Activated naive CD4-positive, alpha-beta T cell treated with anti-CD3 and anti-CD28 coated beads, Interleukin-2, amount 50 U/mL, for 72 hours (primary cell): ENCODE data around the gene TMEM37. TPM values are rescaled to one million over a fixed set of nuclear protein-coding genes. Genes with fewer than 3 reads are reported as not detected.
"Not testable (repeated sequence)": the region's sequence is repeated elsewhere in the genome, so short reads cannot be mapped to it uniquely, and the experiment has no call there.

Source experiments
- ATAC-seq, 2 donors: fragments of 150-1000 bp; cut with Tn5 transposase; 2 replicates each; pipeline ENCODE4 v1.10.0; 2021; ENCODE audit warnings: mild to moderate bottlenecking in 2 of 2, moderate library complexity in 2 of 2
- DNase-seq, 2 donors: peaks; one replicate each; pipeline ENCODE4 v3.0.0; 2021 to 2022; ENCODE audit warnings: low spot score in 2 of 2
- H3K27ac Mint-ChIP-seq, 2 donors: one replicate each; pipeline ENCODE4 v1.8.0; 2022; ENCODE audit warnings: mild to moderate bottlenecking in 2 of 2, mixed read lengths in 2 of 2
- H3K36me3 Mint-ChIP-seq, 2 donors: one replicate each; pipeline ENCODE4 v1.8.0; 2022; ENCODE audit warnings: mixed read lengths in 2 of 2
- H3K9me3 Mint-ChIP-seq, 2 donors: one replicate each; pipeline ENCODE4 v1.8.0; 2022; ENCODE audit warnings: mixed read lengths in 2 of 2
- total RNA-seq, 2 donors: library from RNA; stranded (reverse); gene quantifications; one replicate each; pipeline ENCODE4 v1.2.3, GENCODE V29; 2022

TMEM37 gene
- total RNA-seq, result not detected

DNA sequence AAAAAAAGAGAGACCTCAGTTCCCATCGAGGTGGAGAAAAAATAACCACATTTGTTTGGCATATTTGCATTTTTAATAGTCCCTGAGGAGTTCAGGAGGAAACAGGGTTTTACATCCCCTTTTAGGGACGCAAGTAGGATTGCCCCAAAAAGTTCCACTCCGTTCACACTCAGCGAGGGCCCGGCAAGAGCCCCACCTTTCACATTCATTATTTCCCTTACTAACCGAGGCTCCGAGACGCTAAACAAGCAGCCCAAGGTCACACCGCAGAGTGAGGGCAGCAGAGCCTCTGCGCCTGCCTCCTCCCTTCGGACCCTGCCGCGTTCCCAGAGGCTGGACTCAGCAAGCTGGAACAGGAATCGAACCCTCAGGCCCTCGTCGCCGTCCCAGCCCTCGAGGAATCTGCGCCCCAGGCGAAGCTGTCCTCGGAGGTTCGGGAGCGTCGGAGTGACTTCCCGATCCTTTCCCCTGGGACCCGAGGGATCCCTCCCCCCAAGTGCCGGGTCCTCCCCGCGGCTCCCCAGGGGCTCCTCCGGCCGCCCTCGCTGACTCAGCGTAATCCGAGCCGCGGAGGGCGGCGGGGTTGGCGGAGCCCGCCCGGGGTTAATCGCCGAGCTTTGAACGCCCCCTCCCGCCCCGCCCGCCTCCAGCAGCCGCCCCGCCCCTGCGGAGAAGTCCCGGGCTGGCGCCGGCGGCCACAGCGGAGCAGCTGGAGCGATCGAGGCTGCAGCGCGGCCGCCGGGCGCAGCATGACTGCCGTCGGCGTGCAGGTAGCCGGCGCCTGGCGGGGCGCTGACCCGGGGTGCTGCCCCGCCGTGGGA is at the start of gene TMEM37:
Gene TMEM37 (plus strand): TSS at position 700 of the 821 bp plus-strand sequence. CDS start 50 bp downstream, at position 750.
- no peaks in the 10 kb centered on the region for H3K36me3 Mint-ChIP-seq
- ATAC-seq, result peak; percentile 29 to 48
- no peak within 1 kb of the TSS for H3K27ac Mint-ChIP-seq
- no peak for DNase-seq
- H3K9me3 Mint-ChIP-seq, result no peaks in the 10 kb centered on the region

- Mint-ChIP-seq H3K27ac (no peak overlapping the region), H3K9me3 (peaks cover 0 to 4% of the 10 kb centered on the region in 2 donors), H3K36me3 (peaks cover 4% of the 10 kb centered on the region in 2 donors)
- ATAC-seq, result no peak
- DNase-seq, result no peak
Observed at GRCh38 chr2:119383410-119384140, 48.1 kb upstream of the TMEM37 start.

DNA sequence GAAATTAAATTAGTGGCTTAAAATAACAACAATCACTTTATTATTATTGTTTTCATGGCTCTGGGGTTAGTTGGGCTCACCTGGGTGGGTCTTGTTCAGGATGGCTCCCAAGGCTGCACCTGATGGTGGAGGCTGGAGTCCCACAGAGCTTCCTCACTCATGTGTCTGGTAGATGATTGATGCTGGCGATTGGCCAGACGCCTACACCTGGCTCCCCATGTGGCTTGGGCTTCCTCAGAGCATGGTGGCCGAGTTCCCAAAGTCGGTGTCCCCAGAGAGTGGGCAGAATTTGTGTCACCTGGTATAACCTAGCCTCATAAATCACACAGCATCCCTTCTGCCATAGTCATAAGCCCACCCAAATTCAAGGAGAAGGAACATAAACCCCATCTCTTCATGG is 46.7 kb upstream of the TMEM37 start:
- Mint-ChIP-seq H3K36me3 (peaks cover 4% of the 10 kb centered on the region in 2 donors), H3K27ac (no peak overlapping the region), H3K9me3 (peaks cover 0 to 4% of the 10 kb centered on the region in 2 donors)
- DNase-seq (no peak), ATAC-seq (no peak)

DNA sequence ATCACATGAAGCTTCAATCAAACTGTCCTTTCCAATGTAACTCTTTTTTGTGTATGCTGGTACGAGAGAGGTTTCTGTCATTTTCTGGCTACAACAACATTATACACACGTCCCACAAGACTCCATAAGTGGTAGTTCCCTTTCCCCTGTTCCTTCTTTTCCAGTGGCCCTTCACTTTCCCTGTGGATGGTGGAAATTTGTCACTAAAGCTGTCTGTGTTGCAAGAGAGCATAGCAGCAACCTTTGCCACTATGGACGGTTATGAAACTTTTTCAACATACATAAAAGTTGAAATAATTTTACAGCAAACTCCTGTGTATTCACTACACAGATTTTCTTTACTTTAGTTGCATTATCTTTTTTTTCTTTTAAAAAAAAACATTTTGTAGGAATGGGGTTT is 46.2 kb upstream of the TMEM37 start:
- peaks cover 0 to 4% of the 10 kb centered on the region in 2 donors for H3K9me3 Mint-ChIP-seq
- no peak for DNase-seq
- peaks cover 4% of the 10 kb centered on the region in 2 donors for H3K36me3 Mint-ChIP-seq
- no peak overlapping the region for H3K27ac Mint-ChIP-seq
- ATAC-seq, result no peak

- ATAC-seq, result peak; percentile 68 to 87
- peak in 1 of 2 donors; percentile 22 for DNase-seq
- peaks cover 0 to 4% of the 10 kb centered on the region in 2 donors for H3K9me3 Mint-ChIP-seq
- peaks cover 4% of the 10 kb centered on the region in 2 donors for H3K36me3 Mint-ChIP-seq
- no peak overlapping the region for H3K27ac Mint-ChIP-seq
Observed at GRCh38 chr2:119387381-119388129, 44.1 kb upstream of the TMEM37 start.

DNA sequence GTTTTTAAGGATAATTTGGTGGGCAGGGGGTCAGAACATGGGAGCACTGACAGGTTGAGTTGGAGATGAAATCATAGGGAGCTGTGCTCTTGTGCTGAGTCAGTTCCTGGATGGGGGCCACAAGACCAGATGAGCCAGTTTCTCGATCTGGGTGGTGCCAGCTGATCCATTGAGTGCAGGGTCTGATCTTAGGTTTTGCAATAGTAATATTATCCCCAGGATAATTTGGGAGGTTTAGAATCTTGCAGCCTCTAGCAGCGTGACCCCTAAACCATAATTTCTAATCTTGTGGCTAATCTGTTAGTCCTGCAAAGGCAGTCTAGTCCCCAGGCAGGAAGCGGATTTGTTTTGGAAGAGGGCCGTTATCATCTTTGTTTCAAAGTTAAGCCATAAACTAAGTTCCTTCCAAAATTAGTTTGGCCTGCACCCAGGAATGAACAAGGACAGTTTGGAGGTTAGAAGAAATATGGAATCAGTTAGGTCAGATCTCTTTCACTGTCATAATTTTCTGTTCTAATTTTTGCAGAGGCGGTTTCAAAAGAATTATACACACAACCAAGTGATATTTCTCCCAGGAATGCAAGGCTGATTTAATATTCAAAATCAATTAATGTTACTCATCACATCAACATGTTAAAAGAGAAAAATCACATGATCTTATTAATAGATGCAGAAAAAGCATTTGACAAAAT is 41.9 kb upstream of the TMEM37 start:
- DNase-seq (no peak), ATAC-seq (no peak)
- Mint-ChIP-seq H3K9me3 (no peaks in the 10 kb centered on the region), H3K36me3 (no peaks in the 10 kb centered on the region), H3K27ac (peak overlapping the region in 1 of 2 donors; percentile 42)

DNA sequence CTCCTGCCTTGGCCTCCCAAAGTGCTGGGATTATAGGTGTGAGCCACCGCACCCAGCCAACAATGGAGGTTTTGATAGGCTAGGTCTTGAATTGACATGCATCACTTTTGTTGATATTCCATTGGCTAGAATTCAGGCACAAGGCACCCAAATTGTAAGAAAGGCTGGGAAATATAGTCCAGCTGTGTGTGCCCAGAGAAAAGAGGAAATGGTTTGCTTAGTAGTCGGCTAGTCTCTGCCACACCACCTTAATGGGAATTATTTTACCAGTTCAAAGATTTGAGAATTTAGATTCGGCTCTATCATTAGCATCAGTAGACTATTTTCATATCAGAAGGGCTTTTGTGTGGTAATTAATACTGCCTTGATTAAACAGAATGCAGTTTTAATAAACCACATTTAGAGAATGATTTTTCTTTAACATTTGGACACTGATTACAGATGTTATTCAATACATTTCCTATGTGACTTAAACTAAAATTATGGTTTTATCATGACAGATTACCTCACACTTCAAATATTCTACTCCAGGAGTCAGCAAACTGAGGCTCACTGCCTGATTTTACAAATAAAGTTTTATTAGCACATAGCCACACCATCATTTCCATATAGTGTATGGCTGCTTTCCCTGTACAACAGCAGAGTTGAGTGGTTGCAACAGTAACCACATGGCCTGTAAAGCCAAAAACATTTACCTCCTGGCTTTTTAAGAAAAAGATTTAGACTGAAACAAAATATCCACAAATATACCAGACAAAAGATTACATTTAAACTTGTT is 37.5 kb upstream of the TMEM37 start:
- ATAC-seq (no peak), DNase-seq (no peak)
- H3K27ac Mint-ChIP-seq, result no peak overlapping the region
- no peaks in the 10 kb centered on the region for H3K36me3 Mint-ChIP-seq
- no peaks in the 10 kb centered on the region for H3K9me3 Mint-ChIP-seq

DNA sequence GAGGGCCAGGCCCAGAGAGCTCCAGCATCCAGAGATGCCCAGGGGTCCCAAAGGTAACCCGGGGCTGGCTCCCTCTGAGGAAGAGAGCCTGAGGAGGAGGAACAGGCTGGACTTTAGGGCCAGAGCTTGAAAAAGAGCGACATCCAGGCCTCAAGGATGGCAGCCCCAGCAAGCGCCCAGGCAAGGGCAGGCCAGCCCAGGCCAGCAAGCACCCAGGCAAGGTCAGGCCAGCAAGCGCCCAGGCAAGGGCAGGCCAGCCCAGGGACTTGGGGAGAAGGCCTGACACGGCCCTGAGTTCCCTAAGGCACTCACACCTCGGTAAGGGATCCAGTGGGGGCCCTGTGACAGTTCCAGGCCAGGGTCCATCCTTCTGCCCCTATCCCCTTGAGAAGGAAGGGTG is 34.5 kb upstream of the TMEM37 start:
- no peak for ATAC-seq
- H3K9me3 Mint-ChIP-seq, result no peaks in the 10 kb centered on the region
- DNase-seq, result no peak
- no peak overlapping the region for H3K27ac Mint-ChIP-seq
- H3K36me3 Mint-ChIP-seq, result no peaks in the 10 kb centered on the region

GRCh38 chr2:119402106-119402505 is 29.5 kb upstream of the TMEM37 start:
- DNase-seq (no peak), ATAC-seq (peak in 1 of 2 donors; percentile 71)
- H3K27ac Mint-ChIP-seq, result no peak overlapping the region
- no peaks in the 10 kb centered on the region for H3K9me3 Mint-ChIP-seq
- no peaks in the 10 kb centered on the region for H3K36me3 Mint-ChIP-seq

DNA sequence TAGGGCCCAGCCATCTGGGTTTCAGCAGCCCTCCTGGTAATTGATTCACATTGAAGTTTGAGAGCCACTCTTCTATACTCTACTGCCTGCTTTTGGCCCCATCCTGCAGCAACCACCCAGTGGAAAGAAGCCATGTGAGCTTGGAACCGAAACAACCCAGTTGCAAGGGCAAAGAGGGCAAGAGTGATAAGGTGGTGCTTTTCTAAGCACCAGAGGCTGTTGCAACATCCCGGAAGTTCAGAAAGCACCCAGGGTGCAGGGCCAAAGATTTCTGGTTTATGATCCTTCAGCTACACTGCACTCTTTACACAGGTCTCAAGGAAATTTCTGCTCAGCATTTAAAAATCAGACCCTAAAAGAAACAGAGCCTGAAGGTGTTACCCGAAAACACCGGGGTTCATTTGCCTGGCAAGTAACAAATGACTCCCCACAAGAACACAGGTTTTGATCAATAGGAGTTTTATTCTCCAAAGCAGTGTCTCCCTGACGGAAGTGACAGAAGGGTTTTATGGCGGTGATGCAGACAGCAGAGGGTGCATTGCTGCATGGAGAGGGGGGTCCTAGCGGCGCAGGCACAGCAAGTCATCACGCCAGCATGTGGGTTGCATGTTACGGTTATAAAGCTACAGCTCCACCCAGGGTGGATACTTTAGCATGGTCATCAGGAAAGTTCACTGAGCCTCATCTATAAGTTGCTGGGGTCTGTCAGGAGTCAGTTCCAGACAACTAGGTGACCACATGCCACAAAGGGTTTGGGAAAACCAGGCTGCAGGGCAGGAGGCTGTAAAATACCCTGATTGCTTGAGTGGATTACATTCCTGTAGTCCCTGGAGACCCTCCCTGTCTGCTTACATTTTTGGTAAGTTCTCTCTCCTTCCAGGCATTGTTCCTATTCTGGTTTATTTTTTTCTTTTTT is 28.8 kb upstream of the TMEM37 start:
- no peak for ATAC-seq
- no peak for DNase-seq
- no peaks in the 10 kb centered on the region for H3K9me3 Mint-ChIP-seq
- no peak overlapping the region for H3K27ac Mint-ChIP-seq
- H3K36me3 Mint-ChIP-seq, result no peaks in the 10 kb centered on the region

- ATAC-seq, H3K36me3 Mint-ChIP-seq, H3K27ac Mint-ChIP-seq, DNase-seq, H3K9me3 Mint-ChIP-seq: not testable (repeated sequence)
Observed at GRCh38 chr2:119403618-119404017, 28.0 kb upstream of the TMEM37 start.

DNA sequence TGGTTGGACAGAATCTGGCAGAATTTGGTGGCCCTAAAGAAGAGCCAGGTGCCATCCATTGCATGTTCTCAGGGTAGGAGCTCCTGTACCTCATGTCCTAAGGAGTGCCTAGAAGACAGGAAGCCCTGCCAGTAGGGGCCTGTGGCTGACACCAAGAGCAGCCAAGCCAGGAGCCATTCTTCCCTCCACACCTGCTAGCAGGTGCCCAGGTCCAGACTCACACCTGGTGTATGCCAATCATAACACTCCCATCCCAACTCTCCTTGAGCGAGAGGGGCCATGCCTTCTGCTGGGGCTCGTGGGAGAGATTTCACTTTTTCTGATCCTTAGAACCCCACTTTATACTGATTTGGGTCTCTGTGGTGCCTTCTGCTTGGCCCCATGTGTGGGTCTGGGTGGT is 26.5 kb upstream of the TMEM37 start:
- no peak for ATAC-seq
- no peaks in the 10 kb centered on the region for H3K9me3 Mint-ChIP-seq

GRCh38 chr2:119407430-119408220 is 24.0 kb upstream of the TMEM37 start:
- Mint-ChIP-seq H3K27ac (no peak overlapping the region), H3K36me3 (no peaks in the 10 kb centered on the region), H3K9me3 (no peaks in the 10 kb centered on the region)
- DNase-seq (peak in 1 of 2 donors; percentile 46), ATAC-seq (peak; percentile 46 to 58)

More for the DNA sequence above, 26.5 kb upstream of the TMEM37 start:
- no peak overlapping the region for H3K27ac Mint-ChIP-seq
- DNase-seq, result no peak
- no peaks in the 10 kb centered on the region for H3K36me3 Mint-ChIP-seq

DNA sequence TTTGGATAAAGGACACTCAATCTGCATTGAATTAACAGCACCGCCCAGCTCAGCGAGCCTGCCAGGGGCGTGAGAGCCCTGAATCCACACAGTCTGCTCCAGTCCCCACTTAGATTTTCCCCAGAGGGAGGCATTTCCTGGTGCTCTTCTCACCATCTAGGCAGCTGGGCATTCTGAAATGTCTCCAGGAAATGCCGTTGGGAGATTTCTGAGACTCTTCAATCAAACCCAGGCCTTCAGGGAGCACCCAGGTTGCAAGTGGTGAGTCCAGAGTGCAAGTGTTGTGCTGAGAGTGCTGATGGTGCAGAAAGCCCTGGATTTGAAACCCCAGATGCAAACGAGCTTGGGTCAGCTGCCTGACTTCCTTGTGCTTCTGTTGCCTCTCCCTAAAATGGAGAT is 23.4 kb upstream of the TMEM37 start:
- no peak for ATAC-seq
- Mint-ChIP-seq H3K9me3 (no peaks in the 10 kb centered on the region), H3K27ac (no peak overlapping the region), H3K36me3 (no peaks in the 10 kb centered on the region)
- no peak for DNase-seq
